ENCODE results near the gene PRKRIP1.
"Not testable (repeated sequence)": the region's sequence is repeated elsewhere in the genome, so short reads cannot be mapped to it uniquely, and the experiment has no call there.

PRKRIP1 gene

DNA sequence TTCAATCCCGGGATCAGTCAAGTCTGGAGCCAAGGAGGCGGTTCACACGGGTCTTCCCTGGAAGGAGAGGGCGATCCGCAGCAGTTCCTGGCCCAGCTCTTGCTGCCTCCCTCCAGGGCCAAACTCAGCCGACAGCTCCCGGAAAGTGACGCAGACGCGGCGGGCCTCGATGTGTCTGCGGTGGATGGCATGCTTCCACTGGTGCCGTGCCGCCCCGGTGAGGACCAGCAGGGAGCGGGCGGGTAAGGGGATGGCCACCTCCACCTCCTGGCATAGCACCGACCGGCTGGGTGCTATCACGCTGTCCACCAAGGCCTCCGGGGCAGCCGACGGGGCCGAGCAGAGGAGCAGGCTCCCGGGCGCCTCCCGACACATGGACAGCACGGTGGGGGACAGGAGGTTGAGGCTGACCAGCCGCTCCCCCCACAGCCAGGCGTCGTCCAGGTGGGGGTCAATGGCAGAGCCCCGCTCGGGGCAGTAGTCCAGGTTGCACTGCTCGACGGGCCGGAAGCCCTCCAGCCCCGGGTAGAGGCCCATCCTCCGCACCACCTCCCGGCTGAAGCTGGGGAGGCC lies 61.3 kb downstream of the PRKRIP1 start:
- no peak for DNase-seq (ENCODE audit: low read depth)

DNA sequence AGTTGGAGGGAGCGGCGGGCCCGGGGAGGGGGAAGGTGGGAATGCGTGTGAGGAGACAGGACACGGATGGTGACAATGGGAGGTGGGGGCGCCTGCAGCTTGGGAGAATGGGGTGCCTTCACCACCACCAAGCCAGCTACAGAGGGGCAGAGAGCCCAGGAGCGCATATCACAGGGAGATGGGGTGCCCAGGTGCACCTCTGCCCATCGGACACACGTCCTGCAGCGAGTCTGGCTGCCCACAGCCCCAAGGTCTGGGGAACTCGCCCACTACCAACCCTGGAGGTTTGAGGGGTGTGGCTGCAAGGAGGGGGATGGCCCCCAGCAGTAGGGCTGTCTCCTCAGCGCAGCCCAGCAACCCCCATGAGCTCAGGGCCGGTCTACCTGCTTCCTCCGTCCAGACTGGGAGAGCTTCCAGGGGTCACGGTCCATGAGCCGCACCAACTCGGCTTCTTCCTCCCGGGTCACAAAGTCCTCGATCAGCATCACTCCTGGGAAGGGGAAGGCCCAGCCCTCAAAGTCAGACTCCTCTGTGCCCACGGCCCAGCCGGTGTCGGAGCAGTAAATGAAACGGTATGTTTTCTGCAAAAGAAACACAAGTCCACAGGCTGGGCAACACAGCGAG lies 63.2 kb downstream of the PRKRIP1 start:
- DNase-seq (ENCODE audit: low read depth), result no peak

DNA sequence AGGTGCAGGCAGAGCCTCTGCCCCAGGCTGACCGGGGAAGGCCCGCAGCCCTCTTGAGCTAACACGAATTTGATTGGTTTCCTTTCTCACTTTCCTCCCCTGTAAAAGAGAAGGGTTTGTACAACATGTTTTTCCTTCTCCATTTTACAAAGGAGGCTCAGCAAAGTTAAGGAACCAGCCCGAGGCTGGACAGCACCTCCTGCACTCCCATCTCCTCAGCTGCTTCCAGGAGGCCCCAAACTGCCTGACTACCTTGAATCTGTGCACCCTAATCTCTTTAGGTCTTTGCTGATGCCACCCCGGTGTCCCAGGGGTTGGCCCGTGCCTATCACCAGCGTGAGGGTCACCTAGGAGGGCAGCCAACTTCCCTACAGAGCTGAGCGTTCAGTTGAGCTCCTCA lies 64.3 kb downstream of the PRKRIP1 start:
- no peak for DNase-seq (ENCODE audit: low read depth)

DNA sequence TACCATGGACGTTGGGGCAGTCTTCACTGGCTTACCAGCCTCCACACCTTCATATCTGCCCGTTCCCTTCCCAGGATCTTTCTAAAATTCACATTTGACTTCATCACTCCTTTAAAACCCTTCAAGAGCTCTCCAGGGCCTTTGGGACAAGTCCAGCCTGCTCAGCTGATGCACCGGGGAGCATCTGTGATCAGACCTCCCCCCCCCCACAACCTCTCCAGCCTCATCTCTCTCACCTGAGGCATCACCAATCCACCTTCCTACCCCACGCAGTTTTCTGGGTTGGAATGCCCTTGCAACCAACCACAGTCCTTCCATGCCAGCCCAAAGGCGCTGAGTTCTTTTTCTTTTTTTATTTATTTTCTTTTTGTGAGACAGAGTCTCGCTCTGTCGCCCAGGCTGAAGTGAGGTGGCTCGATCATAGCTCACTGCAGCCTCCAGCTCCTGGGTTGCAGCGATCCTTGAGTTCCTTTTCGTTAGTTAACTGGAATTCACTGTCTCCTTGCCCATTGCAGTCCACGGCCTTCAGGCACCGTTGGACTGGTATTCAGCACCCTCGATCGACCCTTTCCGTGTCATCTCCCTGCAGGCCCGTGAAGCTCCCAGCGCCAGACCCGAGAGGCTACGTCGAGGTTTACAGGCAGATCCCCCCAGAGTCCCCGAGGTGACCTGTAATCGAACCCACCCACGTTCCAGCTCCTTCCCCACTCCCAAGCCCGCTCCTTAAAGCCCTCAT lies 67.8 kb downstream of the PRKRIP1 start:
- no peak for DNase-seq (ENCODE audit: low read depth)

DNA sequence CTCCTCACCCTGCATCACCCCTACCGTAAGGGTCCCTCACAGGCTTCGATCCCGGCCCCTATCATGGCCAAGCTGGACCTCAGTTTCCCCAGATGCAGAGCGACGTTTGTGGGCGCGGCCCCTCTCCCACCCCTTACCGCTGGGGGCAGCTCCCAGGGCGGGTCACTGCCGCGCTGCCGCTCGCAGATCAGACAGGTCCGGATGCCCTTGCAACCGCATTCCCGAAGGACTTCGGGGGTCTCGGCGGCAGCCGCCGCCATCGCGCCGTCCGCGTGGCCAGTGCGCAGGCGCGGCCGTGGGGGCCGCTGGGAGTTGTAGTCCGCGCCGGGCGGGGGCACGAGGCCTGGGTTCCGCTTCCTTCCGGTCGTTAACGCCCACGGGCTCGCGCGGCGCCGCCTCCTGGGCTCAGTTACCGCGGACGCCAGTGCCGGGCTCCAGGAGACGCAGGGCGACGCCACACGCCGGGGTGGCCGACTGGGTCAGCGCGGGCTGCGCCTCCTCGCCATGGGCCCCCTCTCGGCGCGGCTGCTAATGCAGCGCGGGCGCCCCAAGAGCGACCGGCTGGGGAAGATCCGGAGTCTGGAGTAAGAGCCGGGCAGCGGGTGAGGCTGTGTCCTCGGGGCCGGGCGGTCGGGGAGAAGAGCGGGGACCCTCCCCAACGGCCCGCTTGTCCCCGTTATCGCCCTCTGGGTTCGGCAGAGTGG lies 68.6 kb downstream of the PRKRIP1 start, which contains the start of the genes ALKBH4 and LRWD1:
ALKBH4 (minus strand) TSS at position 287 of the 704 bp plus-strand sequence; CDS start at position 260, 27 bp downstream.
LRWD1 (plus strand) TSS at position 408 of the 704 bp plus-strand sequence; CDS start at position 505, 97 bp downstream.
- DNase-seq (ENCODE audit: low read depth), result peak; percentile 86

DNA sequence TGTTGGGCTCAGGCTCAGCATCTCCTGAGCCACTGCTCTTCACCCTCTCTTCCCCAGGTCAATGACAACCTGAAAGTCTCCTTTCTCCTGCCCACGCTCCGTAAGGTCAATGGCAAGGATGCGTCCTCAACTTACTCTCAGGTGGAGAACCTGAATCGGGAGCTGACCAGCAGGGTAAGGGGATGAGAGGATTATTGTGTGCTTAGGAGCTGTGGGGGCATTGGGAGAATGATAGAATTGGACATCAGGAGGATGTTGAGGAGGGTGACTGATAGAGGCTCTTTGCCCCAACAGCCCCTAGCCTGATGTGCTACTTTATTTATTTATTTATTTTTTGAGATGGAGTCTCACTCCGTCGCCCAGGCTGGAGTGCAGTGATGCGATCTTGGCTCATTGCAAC lies 69.9 kb downstream of the PRKRIP1 start:
- no peak for DNase-seq (ENCODE audit: low read depth)

DNA sequence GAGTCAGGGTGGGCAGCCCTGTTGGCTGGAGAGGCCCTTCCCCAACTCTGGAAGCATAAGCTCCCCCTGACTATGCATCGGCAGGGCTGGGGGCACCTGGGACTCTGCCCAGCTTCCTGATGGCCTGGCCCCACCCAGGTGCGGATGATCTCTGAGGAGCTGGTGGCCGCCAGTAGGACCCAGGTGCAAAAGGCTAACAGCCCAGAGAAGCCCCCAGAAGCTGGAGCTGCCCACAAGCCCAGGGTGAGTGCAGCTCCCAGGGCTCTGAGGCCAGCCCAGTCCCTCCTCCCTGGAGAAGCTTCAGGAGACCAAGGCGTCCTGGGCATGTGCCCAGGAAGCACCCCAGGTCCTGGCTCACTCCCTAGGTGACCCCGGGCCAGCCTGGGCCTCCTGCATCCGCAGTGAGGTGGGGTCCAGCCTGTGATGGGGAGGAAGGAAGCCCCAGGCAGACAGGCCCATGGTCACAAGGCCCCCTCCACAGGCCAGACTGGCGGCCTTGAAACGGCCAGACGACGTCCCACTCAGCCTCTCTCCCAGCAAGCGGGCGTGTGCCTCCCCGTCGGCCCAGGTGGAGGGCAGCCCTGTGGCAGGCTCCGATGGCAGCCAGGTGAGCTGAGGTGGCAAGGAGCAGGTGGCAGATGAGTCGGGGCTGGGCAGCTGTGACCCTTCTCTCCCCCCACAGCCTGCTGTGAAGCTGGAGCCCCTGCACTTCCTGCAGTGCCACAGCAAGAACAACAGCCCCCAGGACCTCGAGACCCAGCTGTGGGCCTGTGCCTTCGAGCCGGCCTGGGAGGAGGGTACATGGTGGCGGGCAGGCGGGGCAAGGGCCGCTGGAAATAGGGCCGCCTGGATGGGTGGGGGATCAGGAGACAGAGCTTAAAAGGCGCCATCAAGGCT lies 71.7 kb downstream of the PRKRIP1 start:
- no peak for DNase-seq (ENCODE audit: low read depth)

DNA sequence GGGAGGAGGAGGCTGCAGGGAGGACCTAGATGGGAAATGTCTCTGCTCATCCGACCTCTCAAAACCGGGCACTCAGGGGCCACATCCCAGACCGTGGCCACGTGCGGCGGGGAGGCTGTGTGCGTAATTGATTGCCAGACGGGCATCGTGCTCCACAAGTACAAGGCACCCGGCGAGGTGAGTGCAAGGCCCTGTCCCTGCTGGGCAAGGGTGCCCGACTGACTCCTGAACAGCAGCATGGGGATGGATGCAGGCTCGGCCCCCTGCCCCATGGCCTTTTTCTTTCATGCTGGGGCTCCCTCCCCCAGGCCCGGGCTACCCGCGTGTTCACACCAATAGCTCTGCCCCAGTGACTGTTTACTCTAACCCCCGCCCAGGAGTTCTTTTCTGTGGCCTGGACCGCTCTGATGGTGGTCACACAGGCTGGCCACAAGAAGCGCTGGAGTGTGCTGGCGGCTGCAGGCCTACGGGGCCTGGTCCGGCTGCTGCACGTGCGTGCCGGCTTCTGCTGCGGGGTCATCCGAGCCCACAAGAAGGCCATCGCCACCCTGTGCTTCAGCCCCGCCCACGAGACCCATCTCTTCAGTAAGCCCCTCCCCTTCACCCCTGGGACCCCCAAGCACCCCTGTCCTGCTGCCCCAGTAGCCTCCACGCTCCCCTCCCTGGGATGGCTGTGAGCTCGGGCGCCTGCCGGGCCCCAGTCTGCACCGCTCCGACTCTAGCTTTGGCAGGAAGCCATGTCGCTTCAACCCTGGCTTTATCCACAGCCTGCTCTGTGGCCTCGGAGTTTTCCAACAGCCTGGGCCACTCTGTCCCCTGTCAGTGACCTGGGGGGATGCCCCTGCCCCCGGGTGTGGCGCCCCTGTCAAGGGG lies 72.6 kb downstream of the PRKRIP1 start:
- DNase-seq (ENCODE audit: low read depth), result no peak

DNA sequence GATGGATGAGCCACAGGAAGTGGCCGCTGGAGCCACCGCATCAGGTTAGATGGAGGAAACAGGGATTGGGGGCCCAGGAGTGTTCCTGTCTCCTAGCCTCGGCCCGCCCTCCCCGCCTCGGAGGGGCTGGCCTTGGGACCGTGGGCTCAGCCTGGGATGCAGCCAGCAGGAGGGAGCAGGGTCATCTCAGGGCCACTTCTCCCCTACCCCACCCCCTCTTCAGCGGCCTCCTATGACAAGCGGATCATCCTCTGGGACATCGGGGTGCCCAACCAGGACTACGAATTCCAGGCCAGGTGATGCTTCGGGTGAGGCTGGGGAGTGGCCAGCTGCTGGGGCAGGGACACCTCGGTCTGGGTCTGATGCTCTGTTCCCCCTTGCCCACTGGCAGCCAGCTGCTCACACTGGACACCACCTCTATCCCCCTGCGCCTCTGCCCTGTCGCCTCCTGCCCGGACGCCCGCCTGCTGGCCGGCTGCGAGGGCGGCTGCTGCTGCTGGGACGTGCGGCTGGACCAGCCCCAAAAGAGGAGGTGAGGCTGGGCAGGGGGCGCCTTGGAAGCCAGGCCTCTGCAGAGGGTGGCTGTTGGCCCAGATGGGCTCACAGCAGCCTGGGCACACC lies 73.3 kb downstream of the PRKRIP1 start:
- no peak for DNase-seq (ENCODE audit: low read depth)

DNA sequence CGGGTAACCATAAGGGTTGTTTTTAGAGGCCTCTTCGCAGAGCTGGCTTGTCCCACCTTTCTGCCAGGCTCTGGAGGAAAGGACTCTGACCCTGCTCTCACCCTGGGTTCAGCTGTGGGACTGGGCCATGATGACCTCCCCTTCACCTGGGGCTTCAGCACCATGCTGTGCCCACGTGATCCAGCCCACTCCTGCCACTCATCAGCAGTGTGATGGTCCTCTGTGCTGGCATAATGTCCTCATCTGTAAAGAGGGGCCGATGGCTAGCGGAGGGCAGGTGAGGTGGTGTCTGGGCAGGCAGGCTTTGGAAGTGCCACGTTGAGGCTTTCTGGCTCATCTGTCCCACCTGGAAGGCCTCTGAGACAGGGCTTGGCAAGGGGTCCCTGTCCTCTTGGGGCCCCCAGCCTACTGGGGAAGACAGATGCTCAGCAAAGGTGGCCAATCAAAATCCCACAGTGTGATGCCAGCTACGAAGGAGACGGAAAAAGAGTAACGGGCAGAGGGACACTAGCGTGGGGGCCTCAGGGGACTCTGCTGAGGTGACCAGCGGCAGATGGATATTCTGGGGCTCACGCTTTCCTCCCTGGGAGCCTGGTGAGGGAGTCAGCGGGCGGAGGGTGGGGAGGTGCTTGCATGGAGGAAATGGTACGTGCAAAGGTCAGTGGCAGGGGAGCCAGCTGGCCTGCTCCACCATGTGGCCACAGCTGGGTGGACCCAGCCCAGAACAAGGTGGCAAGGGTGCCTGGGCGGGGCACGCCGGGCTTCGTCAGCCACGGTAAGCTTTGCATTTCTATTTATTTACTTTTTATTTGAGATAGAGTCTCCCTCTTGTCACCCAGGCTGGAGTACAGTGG lies 74.0 kb downstream of the PRKRIP1 start:
- no peak for DNase-seq (ENCODE audit: low read depth)

DNA sequence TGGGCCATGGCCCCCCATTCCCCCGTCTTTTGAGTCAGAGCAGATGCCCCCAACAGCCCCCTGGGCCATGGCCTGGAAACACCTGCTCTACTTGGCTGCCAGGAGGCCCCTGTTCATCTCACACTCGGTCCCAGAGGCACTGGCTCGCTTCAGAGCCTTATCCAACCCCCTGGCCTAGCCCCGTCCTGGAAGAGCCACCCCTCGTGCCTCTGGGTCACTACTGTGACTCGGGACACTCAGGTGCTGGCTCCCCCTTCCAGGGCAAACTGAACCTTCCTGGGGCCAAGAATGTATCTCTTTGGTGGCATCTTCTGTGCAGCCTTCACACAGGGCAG lies 75.6 kb downstream of the PRKRIP1 start:
- no peak for DNase-seq (ENCODE audit: low read depth)

DNA sequence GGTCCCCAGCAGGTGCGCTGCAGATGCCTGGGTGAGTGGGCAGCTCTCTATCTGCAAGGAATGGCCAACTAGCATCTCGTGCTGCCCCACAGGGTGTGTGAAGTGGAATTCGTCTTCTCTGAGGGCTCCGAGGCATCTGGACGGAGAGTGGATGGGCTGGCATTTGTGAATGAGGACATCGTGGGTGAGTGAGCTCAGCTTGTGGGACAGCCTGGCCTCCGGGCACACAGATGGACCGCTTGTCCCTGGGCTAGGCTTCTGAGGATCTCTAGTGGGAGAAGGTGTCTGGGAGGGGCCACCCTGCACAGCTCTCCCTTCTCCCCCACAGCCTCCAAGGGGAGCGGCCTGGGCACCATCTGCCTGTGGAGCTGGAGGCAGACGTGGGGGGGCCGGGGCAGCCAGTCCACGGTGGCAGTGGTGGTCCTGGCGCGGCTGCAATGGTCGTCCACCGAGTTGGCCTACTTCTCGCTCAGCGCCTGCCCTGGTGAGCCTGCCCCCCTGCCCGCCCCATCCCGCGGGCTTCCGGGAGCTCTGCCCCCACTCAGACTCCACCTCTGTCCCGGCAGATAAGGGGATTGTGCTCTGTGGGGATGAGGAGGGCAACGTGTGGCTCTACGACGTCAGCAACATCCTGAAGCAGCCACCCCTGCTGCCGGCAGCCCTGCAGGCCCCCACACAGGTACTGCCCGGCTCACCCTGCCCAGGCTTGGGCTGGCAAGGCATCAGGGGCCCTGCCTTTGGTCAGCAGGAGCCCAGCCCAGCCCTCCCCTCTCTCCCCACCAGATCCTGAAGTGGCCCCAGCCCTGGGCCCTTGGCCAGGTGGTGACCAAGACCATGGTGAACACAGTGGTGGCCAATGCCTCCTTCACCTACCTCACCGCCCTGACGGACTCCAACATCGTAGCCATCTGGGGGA lies 76.2 kb downstream of the PRKRIP1 start:
- DNase-seq (ENCODE audit: low read depth), result no peak

DNA sequence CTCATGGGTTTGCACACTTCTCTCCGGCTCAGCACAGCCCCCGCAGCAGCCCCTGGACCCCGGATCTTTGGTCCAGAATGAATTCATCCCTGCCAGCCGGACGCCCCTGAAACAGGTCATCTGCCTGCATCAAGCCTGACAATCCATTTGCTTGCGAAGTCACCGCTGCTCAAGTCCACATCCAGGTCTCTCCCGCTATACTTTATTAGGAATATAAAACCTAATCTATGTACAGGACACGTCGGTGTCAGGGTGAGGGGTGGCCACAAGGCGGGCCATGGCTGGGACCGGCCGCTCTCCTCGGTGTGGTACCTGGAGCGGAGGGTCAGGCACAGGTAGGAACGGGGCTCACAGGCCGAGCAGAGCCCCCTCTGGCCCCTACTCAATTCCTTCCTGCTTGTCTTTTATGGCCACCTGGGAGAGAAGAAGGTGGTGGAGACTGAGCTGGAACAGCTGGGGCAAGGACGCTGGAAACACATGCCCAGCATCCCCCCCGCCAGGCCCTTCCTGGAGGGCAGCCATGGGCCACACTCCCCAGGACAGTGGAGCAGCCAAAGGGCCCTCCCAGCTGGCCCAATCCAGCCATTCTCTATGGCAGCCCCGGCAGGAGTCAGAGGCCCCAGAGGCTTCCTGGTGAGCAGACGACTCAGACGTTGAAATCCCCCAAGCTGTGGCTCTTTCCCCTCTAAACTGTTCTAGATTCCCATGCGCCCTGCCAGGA lies 77.3 kb downstream of the PRKRIP1 start:
- DNase-seq (ENCODE audit: low read depth), result no peak

DNA sequence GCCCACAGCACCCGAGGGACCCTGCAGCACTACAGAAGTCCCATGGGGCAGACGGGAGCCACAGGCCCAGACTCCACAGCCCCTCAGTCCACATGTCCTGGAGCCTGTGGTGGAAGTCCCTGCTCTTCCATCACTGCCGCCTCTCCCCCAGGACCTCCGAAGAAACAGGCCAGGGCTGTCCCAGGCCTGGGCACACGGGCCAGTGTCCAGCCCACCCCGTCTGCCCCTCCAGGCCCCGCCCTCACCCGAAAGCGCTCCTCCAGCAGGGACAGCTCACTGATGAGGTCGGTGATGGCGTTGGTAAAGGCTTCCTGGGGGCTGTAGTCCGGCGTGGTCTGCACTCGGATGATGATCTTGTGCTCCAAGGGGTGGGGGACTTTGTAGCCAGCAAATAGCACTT lies 78.0 kb downstream of the PRKRIP1 start:
- not testable (repeated sequence) for DNase-seq (ENCODE audit: low read depth)

DNA sequence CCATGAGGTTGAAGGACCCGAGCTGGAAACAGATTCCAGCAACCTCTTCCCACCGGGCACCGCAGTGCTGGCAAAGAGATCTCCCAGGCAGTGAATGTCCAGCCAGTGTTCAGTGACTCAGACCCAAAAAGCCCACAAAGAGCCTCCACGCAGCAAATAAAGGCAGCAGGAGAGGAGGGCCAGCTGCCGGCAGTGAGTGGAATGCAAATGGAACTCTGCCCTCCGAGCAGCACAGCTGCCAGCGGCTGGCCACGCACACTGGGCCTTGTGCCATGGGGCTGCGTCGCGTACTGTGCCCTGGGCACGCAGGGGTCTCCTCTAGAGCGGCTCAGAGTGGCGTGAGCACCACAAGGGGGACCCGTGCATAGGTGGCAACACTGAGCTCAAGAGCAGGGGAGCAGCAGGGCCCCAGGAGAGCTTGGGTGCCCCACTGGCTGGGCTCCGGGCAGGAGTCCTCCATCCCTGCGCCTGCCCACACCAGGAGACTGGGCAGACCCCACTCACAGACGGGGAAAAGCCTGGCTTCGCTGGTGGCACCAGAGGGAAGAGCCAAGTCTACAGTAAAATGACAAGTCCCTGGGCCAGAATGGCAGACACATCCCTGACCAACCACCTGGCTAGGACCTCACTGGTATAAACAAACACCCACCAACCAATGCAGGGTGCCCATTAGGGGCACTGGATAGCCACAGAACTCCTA lies 78.7 kb downstream of the PRKRIP1 start:
- DNase-seq (ENCODE audit: low read depth), result not testable (repeated sequence)
